Measurements from ENCODE around the gene CARNS1. TPM values are rescaled to one million over a fixed set of nuclear protein-coding genes. Genes with fewer than 3 reads are reported as not detected.

The CARNS1 gene
- total and polyA plus RNA-seq, 9 of the 15 experiments (the other 6 are each of a cell fraction or from before 2014, with no cell fraction given), result 0.01 to 0.18 (median 0.06) TPM; not detected in 3

GRCh38 chr11:67419325-67420049 lies 4.0 kb downstream of the CARNS1 start:
- H3K4me1 ChIP-seq (replicated peaks in 1 of 2; ENCODE audit: control insufficient read depth in 2 of 2, insufficient read depth in 2 of 2, low read length in 2 of 2), result peaks cover 6 to 73% of the 10 kb centered on the region in 2 experiments
- H3K36me3 ChIP-seq (ENCODE audit: control insufficient read depth, insufficient read depth, low read length), result no peaks in the 10 kb centered on the region
- H3K4me3 ChIP-seq, result no peak overlapping the region
- H3K4me2 ChIP-seq (ENCODE audit: insufficient read depth, low read length), result no peak overlapping the region; the same call in 1 of the 2 replicates
- ChIA-PET CTCF (ENCODE audit: low intra/inter-chr PET ratio) (no interaction called here), POLR2A (interaction anchor here (0.6 to 2.1 kb wide), 5 partner anchors 8 to 781 kb away, joined by 3 to 10 read pairs (median 4); partner anchors contain the start of genes PPP1CA and RPS6KB2)
- WGBS (ENCODE audit: insufficient coverage, low coverage, missing lambda C conversion rate), result 90% methylated on average over 19 of the region's 21 CpGs
- BruUV-seq (replicated peaks), result TSS peak; percentile 57
- peak overlapping the region; percentile 29 to 73; a peak in 3 of 4 replicates for H3K9ac ChIP-seq (ENCODE audit: insufficient read depth in 1 of 2, low read depth in 2 of 2, low read length in 2 of 2)
- no peak overlapping the region for H2AFZ ChIP-seq (ENCODE audit: low read depth, low read length)
- H3K27ac ChIP-seq (ENCODE audit: extremely low read depth, low read depth, low read length), result no peak overlapping the region
- no peaks in the 10 kb centered on the region for H3K9me3 ChIP-seq (replicated peaks; ENCODE audit: control insufficient read depth, insufficient read depth, low read depth, low read length)
- intact Hi-C loops (cut with micrococcal nuclease), result loop anchor here (5.0 kb wide), 1 partner anchor 48 kb away; the partner anchor contains the start of gene TMEM134
- FAIRE-seq (no peak), DNase-seq (ENCODE audit: extremely low read depth in 1 of 4, low spot score in 3 of 4) (no peak), ATAC-seq (no peak)
- no peak for TF ChIP-seq E2F3 (CRISPR knock-in tag; IDR thresholded peaks at IDR 0.05)
- TF ChIP-seq, protein P1, sequence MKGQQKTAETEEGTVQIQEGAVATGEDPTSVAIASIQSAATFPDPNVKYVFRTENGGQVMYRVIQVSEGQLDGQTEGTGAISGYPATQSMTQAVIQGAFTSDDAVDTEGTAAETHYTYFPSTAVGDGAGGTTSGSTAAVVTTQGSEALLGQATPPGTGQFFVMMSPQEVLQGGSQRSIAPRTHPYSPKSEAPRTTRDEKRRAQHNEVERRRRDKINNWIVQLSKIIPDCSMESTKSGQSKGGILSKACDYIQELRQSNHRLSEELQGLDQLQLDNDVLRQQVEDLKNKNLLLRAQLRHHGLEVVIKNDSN (CRISPR knock-in tag; IDR thresholded peaks at IDR 0.05), result 0 out of 2 replicates have a peak, but pooled peaks have one; percentile 21
- no peak for TF ChIP-seq ZFX (CRISPR knock-in tag; IDR thresholded peaks at IDR 0.05)
- TF ChIP-seq CXXC5 (CRISPR knock-in tag; IDR thresholded peaks at IDR 0.05), result no peak
- no peak for TF ChIP-seq SRSF7 (optimal IDR thresholded peaks at IDR 0.05; ENCODE audit: low read depth, low read length)
- no peak for TF ChIP-seq FOS (IDR thresholded peaks at IDR 0.05; ENCODE audit: extremely low read depth, insufficient read length)
- 0 out of 2 replicates have a peak, but pooled peaks have one; percentile 1 for TF ChIP-seq HNRNPL (IDR thresholded peaks at IDR 0.05; ENCODE audit: low read depth, low read length)
- no peak for TF ChIP-seq ADNP (tag; IDR thresholded peaks at IDR 0.05)
- no peak for TF ChIP-seq USF2 (CRISPR knock-in tag; IDR thresholded peaks at IDR 0.05)
- peaks cover 8% of the 10 kb centered on the region; the same call in 1 of the 3 replicates for H3K79me2 ChIP-seq (ENCODE audit: control insufficient read depth, insufficient read depth, low read length)
- H4K20me1 ChIP-seq (replicated peaks; ENCODE audit: control insufficient read depth, insufficient read depth, low read length), result no peaks in the 10 kb centered on the region
- no peaks in the 10 kb centered on the region for H3K27me3 ChIP-seq (ENCODE audit: control insufficient read depth in 2 of 2, insufficient read depth in 2 of 2, low read length in 2 of 2)
- no peaks in the 10 kb centered on the region for H3K9me1 ChIP-seq (ENCODE audit: control insufficient read depth, insufficient read depth, low read length)
- in situ Hi-C loops (cut with MboI), result no loop called here

Measured in K562 (cell line).